ENCODE results near the gene FOXL3. TPM values are rescaled to one million over a fixed set of nuclear protein-coding genes. Genes with fewer than 3 reads are reported as not detected.

The FOXL3 gene
- total RNA-seq, 1 donor from 2014 or later: not detected

- no peak for DNase-seq (ENCODE audit: low read depth)
Measured at GRCh38 chr7:300546-301290, 10.7 kb downstream of the FOXL3 start.

DNA sequence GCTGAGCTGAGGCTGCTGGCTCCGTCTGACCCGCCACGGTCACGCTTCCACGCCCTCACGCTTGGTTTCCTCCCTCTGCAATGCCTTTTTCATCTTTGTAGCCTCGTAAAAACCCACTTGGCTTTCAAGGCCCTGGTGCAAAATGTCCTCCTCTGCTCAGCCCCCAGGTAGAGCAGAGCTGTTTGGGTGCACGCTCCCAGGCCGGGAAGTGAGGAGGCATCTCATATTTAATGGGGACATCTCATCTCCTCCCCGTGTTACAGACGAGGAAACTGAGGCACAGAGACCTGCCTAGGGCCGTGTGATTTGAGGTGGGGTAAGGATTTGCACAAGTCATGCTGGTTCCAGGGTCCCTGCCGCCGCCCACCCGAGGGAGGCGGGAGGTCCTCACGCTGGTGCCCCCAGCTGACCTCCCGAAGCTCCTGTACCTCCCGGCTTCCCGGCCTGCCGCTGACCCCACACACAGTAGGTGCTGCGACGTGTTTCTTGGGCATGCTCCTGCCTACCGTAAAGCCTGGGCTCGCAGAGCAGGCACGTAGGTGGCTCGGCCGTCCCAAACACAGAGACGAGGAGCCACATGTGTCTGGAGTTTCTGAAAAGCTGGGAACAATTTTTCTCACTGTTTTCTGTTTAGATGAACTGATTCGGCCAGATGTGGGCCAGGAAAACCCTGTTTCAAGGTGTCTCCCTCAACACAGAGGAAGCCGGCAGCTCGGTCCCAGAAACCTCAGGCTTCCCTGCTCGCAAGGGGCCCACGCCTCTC, 11.5 kb downstream of the FOXL3 start:
- no peak for DNase-seq (ENCODE audit: low read depth)

GRCh38 chr7:302054-302992, 12.4 kb downstream of the FOXL3 start:
- DNase-seq (ENCODE audit: low read depth): no peak

GRCh38 chr7:303425-303824, 13.5 kb downstream of the FOXL3 start:
- DNase-seq (ENCODE audit: low read depth): no peak

GRCh38 chr7:303884-304573, 14.1 kb downstream of the FOXL3 start:
- no peak for DNase-seq (ENCODE audit: low read depth)

DNA sequence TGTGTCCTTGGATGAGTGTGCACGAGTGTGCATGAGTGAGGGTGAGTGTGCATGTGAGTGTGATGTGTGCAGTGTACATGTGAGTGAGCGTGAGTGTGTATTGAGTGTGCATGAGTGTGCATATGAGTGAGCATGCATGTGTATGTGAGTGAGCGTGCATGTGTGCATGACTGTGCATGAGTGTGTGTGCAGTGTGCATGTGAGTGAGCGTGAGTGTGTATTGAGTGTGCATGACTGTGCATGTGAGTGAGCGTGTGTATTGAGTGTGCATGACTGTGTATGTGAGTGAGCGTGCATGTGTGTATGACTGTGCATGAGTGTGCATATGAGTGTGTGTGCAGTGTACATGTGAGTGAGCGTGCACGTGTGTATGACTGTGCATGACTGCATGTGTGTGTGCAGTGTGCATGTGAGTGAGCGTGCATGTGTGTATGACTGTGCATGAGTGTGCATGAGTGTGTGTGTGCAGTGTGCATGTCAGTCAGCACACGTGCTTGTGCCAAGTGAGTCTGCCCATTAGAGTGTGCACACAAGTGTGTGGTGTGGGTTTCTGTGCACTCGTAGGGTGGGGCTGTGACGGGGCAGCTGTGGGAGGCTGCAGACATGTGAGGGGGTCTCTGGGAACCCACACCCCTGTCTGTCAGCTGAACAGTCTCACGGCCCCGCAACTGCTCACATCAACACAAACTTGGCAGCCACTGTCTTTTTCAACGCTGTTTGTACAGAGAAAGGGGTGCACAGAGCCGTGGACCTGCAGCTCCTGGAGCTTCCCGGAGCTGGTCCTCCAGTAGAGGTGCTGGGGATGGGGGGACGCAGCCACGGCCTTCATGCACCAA, 14.8 kb downstream of the FOXL3 start:
- no peak for DNase-seq (ENCODE audit: low read depth)

DNA sequence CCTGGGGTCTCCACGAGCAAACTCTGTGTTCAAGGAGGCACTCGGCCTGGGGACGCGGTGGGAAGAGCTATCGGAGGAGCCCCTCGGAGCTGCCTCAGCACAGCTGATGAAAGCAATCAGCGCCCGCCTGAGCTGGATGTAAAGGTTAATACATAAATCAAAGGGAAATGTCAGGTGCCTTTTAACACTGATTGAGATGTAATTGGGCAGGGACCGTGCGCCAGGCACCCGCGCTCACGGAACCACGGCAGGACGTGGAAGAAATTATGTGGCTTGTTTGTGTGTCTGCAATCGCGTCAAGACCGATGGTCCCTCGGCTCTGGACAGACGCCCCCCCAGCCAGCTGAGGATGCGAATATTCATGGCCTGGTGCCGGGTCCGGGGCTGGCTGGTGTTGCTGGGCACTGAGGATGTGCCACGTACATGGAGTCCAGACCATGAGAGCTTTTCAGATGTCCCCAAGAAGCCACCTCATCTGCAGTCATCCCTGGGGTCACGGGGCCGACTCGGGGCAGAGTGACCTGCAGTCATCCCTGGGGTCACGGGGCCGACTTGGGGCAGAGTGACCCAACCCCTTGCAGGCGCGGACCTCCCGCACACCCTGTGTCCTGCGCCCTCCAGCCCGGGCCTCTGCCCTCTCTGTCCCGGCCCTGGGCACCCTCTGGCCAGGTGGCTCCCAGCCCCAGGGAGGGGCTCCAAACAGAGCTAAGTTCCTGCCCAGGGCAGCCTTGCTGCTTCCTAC, 15.6 kb downstream of the FOXL3 start:
- DNase-seq (ENCODE audit: low read depth): no peak

GRCh38 chr7:307970-308369, 18.0 kb downstream of the FOXL3 start:
- no peak for DNase-seq (ENCODE audit: low read depth)

DNA sequence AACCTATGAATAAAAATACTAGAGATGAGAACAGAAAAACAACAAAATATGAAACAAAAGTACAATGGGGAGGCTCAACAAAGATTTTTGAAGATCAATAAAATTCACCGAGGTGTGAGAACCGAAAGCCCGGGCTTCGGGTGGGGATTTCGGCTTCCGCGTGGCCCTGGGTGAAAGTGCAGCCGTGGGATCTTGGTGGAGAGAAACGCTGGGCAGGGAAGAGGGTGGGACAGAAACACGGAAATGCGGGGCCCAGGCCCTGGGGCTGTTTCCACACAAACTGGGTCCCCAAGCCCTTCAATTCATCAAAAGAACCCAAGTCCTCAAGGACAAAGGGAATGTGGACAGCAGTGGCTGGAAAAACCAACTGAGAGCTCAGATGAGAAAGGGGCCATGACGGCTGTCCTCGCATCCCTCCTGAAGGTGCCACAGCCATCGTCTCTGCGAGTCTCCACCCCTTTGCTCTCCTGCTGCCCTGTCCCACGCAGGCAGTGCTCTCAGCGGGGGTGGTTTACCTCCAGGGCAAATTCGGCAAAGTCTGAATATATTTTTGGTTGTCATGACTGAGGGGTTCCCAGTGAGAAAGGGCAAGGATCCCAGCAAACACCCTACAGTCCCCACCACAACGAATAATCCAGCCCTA, 19.7 kb downstream of the FOXL3 start:
- no peak for DNase-seq (ENCODE audit: low read depth)

GRCh38 chr7:311131-311680, 21.2 kb downstream of the FOXL3 start:
- no peak for DNase-seq (ENCODE audit: low read depth)

- no peak for DNase-seq (ENCODE audit: low read depth)
Measured at GRCh38 chr7:311796-312195, 21.8 kb downstream of the FOXL3 start.

GRCh38 chr7:312424-312823, 22.5 kb downstream of the FOXL3 start:
- no peak for DNase-seq (ENCODE audit: low read depth)

- DNase-seq (ENCODE audit: low read depth): no peak
Measured at GRCh38 chr7:314853-315252, 24.9 kb downstream of the FOXL3 start.

DNA sequence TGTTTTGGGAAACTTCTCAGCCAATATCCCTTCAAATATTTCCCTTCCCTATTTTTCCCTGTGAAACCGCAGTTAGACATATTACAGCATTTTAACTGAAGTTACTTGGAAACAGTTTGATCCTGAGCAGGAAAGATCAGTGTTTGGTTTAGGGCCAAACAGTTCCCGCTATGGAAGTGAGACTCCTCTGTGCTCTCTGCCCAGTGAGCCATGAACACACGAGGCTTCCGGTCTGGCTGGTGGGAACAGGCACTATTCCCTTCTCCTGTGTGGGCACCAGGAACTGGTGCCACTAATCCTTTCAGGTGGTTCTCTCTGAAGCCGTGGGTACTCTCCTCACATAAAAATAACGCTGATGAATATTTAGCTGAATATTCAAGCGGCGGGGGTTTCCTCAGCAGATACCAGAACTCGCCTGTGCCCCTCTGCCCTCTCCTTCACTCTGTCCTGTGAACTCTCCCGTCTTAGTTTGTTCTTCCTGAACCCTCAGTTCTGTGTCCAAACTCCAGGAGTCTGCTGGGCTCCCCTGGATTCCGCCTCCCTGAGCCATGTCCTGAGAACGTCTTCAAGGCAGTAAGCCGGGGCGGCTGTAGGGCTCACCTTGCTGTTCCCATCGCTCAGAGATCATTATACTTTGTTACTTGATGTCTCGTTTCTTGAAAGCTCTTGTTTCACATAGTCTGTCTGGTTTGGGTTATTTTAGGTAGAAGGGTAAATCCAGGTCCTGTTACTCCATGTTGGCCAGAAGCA, 25.7 kb downstream of the FOXL3 start:
- DNase-seq (ENCODE audit: low read depth): no peak

DNA sequence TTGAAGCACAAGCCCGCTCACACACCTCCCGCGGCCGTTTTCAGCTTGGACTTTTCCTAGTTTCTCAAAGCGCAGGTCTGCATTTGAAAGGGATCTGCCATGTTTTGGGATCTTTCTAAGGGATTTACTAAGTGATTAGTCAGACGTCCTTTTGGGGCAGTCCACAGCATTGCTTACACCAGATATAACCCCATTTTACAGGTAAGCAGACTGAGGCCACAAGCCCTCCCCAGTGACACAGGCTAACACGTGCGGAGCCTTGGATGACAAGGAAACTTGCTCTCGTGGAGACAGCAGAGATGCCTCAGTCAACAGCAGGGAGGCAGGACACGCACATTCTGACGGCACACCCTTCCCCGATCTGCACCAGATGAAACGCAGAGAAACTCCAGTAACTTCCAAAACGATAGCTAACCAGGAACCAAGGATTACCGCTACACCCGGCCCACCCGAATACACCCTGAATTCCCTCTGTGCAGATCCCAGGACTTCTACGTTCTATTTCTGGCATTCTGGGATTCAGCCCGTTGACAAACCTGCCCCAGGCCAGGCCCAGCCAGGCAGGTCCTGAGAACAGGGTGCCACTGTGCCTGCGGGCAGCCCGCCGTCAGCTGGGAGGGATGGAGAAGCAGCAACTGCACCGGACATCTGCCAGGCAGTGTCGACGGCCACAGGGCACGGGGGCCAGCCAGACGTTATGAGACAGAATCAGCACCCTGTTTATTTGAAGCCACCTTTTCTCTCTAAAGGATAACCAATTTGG, 27.9 kb downstream of the FOXL3 start:
- peak; percentile 78 for DNase-seq (ENCODE audit: low read depth)

DNA sequence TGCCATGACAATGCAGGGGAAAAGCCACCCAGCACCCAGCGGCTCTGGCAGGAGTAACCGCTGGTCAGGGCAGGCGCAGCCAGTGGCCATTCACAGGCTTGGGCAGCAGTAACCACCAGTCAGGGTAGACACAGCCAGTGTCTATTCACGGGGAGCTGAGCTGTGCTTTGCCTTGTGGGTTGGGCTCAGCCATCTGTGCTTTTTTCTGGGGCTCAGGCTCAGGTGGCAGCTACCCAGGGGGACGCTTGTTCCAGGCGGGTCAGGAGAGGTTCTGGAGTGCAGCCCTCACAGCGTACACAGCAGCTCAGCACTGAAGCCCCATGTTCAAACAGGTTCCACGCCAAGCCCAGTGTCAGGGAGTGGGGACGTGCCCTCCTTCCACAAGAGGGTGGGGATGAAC, 28.5 kb downstream of the FOXL3 start:
- DNase-seq (ENCODE audit: low read depth): peak; percentile 91
